BJ (cell line): ENCODE results near the gene ADGRG2. TPM values are rescaled to one million over a fixed set of nuclear protein-coding genes. Genes with fewer than 3 reads are reported as not detected.

ENCODE experiments used
- CTCF ChIA-PET: fragments of 350-600 bp; formaldehyde crosslinking; extraction: SDS; loops from one replicate; lab custom pipeline; 2021; ENCODE audit warnings: antibody characterized with exemption, inconsistent platforms; lab: Yijun Ruan, JAX
- POLR2A ChIA-PET: fragments of 300-600 bp; sonication (Branson Sonifier 250); formaldehyde crosslinking; extraction: SDS; loops from one replicate; lab custom pipeline; 2021; ENCODE audit warnings: antibody characterized with exemption; lab: Charles Lee
- DNase-seq: peaks from one replicate; pipeline ENCODE4 v3.0.0-alpha.2; 2011; ENCODE audit warnings: low read depth
- H3K27me3 ChIP-seq: 2 replicates; pipeline ENCODE4 v1.6.0; 2011; ENCODE audit warnings: low read length; ENCODE audit not compliant: control insufficient read depth, insufficient read depth
- H3K36me3 ChIP-seq: 2 replicates; pipeline ENCODE4 v1.5.1; 2011; ENCODE audit warnings: low read length; ENCODE audit not compliant: control insufficient read depth, insufficient read depth
- H3K4me3 ChIP-seq: 2 replicates; pipeline ENCODE4 v1.5.1; 2011; ENCODE audit warnings: low read depth, mild to moderate bottlenecking, control low read depth, low read length
- polyA minus RNA-seq: library from RNA; depleted of rRNA, polyadenylated mRNA; stranded (reverse); fragments of >200 nt; gene quantifications from 2 replicates; pipeline ENCODE4 v1.2.3, GENCODE V29; 2011; rRNA and poly(A)+ RNA removed
- polyA plus RNA-seq: library from polyadenylated mRNA; depleted of rRNA; stranded (reverse); fragments of >200 nt; gene quantifications from 2 replicates; pipeline ENCODE4 v1.2.3, GENCODE V29; 2011; rRNA removed
- TF ChIP-seq, protein P1 (sequence below): IDR thresholded peaks from 2 replicates; pipeline ENCODE4 v1.5.1; 2011; ENCODE audit warnings: low read depth, mild to moderate bottlenecking, control low read depth, inconsistent platforms, low read length, moderate library complexity; ENCODE audit not compliant: insufficient read depth

The ADGRG2 gene, protein sequence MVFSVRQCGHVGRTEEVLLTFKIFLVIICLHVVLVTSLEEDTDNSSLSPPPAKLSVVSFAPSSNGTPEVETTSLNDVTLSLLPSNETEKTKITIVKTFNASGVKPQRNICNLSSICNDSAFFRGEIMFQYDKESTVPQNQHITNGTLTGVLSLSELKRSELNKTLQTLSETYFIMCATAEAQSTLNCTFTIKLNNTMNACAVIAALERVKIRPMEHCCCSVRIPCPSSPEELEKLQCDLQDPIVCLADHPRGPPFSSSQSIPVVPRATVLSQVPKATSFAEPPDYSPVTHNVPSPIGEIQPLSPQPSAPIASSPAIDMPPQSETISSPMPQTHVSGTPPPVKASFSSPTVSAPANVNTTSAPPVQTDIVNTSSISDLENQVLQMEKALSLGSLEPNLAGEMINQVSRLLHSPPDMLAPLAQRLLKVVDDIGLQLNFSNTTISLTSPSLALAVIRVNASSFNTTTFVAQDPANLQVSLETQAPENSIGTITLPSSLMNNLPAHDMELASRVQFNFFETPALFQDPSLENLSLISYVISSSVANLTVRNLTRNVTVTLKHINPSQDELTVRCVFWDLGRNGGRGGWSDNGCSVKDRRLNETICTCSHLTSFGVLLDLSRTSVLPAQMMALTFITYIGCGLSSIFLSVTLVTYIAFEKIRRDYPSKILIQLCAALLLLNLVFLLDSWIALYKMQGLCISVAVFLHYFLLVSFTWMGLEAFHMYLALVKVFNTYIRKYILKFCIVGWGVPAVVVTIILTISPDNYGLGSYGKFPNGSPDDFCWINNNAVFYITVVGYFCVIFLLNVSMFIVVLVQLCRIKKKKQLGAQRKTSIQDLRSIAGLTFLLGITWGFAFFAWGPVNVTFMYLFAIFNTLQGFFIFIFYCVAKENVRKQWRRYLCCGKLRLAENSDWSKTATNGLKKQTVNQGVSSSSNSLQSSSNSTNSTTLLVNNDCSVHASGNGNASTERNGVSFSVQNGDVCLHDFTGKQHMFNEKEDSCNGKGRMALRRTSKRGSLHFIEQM
- polyA plus RNA-seq (0.05 and 0.07 TPM in 2 replicates), polyA minus RNA-seq (not detected in 2 replicates)

DNA sequence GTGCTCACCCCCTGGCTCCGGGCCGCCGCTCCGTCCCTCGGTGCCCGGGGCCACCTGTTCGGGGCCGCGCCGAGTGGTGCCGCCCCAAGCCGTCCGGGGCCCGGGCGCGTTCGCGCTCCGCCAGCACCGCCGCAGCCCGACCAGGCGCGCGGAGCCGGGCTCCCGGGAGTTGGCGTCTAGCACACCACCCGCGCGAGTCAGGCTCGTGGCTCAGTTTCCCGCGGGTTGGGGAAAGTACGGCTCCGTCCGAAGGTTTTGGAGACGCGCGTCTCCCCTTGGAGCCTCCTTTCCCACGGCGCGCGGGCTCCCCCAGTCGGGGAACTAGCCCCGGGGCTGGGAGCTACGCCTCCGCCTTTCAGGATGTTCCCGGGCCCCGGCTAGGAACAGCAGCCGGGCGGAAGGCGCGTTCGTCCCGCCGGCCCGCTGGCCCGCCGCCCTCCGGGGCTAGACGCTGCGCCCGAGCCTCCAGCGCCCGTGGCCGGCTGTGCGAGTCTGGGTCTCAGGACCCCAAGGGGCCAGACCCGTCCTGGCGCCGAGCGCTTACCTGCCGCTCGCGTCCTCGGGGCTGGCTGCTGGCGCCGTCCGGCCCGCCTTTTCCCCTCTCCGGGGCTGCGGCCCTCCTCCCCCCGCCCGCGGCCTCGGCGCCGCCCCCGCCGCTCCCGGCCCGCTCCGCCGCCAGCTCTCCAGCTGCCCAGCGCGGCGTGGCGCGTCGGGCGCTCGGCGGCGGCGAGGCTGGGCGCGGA is at the start of gene ADGRG2:
Gene ADGRG2, minus strand, starts transcription at position 571 of the 743 bp plus-strand sequence. CDS start 53,634 bp downstream, outside the sequence.
- CTCF ChIA-PET: interaction anchor here (0.8 kb wide), 1 partner anchor 191 kb away, joined by 3 read pairs; no protein-coding TSS in a partner anchor
- Histone ChIP-seq H3K27me3 (peaks cover 10% of the 10 kb centered on the region), H3K4me3 (peak within 1 kb of the TSS; percentile 16; the same call in 1 of the 2 replicates), H3K36me3 (no peaks in the 10 kb centered on the region)
- POLR2A ChIA-PET: no interaction called here
- TF ChIP-seq, protein P1, sequence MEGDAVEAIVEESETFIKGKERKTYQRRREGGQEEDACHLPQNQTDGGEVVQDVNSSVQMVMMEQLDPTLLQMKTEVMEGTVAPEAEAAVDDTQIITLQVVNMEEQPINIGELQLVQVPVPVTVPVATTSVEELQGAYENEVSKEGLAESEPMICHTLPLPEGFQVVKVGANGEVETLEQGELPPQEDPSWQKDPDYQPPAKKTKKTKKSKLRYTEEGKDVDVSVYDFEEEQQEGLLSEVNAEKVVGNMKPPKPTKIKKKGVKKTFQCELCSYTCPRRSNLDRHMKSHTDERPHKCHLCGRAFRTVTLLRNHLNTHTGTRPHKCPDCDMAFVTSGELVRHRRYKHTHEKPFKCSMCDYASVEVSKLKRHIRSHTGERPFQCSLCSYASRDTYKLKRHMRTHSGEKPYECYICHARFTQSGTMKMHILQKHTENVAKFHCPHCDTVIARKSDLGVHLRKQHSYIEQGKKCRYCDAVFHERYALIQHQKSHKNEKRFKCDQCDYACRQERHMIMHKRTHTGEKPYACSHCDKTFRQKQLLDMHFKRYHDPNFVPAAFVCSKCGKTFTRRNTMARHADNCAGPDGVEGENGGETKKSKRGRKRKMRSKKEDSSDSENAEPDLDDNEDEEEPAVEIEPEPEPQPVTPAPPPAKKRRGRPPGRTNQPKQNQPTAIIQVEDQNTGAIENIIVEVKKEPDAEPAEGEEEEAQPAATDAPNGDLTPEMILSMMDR: 0 out of 2 replicates have a peak, but pooled peaks have one; percentile 20
- DNase-seq: no peak

DNA sequence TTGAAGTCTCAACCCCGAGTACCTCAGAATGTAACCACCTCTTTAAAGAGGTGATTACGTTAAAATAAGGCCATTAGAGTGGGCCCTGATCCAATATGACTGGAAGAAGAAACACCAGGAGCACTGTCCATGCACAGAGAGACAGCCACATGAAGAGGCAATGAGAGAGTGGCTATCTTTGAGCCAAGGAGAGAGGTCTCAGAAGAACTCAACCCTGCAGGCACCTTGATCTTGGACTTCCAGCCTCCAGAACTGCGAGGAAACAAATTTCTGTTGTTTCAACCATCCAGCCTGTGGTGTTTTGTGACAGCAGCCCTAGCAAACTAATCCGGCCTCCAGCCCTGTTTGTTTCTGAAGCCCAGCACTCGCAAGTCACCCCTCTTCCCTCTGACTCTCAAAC is 46.3 kb upstream of the ADGRG2 start:
- TF ChIP-seq, protein P1: no peak
- Histone ChIP-seq H3K4me3 (no peak overlapping the region), H3K27me3 (no peaks in the 10 kb centered on the region), H3K36me3 (no peaks in the 10 kb centered on the region)
- CTCF ChIA-PET: no interaction called here
- no peak for DNase-seq
- POLR2A ChIA-PET: no interaction called here

DNA sequence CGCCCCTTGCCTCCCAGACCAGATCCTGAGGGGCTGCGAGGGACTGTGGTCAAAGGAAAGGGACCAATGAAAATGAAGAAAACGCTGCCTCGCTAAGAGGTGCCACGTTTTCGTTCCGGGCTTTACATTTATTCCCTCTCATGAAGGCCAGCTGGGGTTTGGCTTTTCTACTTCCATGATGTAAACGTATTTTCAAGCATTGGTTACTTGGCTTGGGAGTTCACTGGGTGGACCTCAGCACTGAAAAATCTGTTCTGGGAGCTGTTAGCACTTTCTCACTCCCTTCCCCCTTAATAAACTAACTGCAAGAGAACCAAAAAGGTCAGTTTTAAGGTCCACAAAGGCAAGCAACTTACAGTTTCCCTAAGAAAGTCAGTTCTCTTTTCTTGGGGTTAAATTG is 40.6 kb upstream of the ADGRG2 start:
- ChIA-PET CTCF (no interaction called here), POLR2A (no interaction called here)
- no peaks in the 10 kb centered on the region for H3K36me3 ChIP-seq
- no peaks in the 10 kb centered on the region for H3K27me3 ChIP-seq
- no peak for DNase-seq
- H3K4me3 ChIP-seq: no peak overlapping the region
- TF ChIP-seq, protein P1: no peak

DNA sequence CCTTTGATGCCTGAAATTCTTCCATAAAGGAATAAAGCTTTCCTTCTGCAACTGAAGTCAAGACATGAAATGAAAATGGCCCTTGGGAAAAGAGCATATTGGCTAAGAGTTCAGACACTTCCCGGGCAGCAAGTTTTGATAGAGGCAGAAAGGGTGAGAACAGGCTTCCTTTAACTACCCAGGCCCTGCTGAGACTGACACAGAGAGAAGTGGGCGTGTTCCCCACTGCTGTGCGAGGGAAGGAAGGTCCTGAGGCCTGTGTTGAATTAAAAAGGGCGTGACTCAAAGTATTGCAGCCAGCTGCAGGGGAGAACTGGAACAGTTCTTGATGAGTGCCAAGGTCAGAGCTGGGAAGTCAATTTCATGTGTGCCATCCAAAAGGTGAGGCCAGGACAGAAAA is 33.9 kb upstream of the ADGRG2 start:
- POLR2A ChIA-PET: no interaction called here
- CTCF ChIA-PET: no interaction called here
- no peak for DNase-seq
- TF ChIP-seq, protein P1: no peak
- Histone ChIP-seq H3K4me3 (no peak overlapping the region), H3K27me3 (no peaks in the 10 kb centered on the region), H3K36me3 (no peaks in the 10 kb centered on the region)
